NCI-H1930 (cell line): ENCODE results near the gene ZNF474.

Experiments
- DNase-seq, 2 experiments: peaks; one replicate each; lab custom pipeline; 2025; lab: John Stamatoyannopoulos, UW

Gene ZNF474

DNA sequence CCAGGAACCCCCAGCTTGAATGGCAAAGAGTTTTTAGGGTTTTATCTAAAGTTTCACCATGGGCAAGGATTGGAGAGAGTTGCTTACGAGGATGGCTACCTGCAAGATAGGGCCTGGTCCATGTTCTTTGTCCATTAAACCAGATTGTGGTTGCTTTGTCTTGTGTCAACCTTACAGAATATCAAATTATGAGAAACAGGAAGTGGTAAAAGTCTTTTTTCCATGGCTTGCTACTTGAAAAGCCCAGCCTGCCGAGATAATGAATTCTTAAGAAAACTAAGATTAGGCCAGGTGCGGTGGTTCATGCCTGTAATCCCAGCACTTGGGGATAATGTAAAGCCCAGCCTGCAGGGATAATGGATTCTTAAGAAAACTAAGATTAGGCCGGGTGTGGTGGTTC, 24.4 kb downstream of the ZNF474 start:
- DNase-seq: no peak

DNA sequence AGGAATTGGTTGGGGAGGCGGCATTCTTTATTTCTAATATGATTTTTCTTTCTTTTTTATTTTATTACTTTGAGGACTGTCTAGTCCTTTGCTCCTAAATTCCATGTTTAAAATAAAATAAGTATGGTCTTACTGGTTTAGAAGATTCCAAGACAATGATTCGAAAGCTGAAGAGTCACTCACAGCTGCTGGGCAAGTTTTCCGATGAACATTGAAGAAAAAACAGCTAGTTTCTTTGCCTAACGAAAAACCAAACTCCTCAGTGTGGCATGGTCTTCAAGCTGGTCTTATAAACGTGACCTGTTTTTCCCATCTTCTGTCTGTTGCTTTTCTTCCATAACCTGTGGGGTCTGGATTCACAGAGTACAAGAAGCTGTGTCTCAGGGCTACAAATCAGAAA, 25.1 kb downstream of the ZNF474 start:
- DNase-seq: no peak

DNA sequence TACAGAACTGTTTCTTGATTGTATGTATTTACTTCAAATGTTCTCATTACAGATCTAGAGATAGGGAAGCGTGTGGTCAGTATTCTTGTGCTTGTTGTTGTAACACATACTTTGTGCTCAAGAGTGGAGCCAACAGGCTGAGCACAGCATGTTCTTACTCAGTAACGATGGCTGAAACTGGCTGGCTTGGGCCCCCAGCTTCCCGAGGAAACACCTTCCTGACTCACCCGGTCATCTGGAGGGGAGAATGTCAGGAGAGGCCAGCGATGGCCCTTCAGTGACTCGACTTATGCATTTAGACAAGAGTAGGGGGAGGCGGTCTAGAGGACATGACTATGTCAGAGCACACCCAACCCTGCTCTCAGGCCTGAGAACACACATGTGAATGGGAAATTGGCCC, 25.6 kb downstream of the ZNF474 start:
- no peak for DNase-seq

DNA sequence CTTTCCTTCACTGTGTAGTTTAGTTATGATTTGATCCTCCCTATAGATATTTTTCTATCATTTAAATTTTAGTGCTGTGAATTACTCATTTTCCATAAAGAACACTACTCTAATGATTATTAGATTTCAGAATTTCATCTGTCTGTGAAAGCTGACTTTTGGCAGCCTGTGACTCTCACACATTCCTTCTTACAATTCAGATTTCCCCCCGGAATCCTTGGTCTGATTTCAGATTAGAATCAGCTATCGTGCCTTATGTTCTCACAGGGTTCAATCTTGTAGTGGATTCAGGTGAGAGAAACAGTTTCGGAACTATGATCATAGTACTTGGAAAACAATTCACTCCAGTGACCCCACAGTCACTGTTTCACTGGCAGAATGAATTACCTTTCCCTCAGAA, 26.2 kb downstream of the ZNF474 start:
- no peak for DNase-seq

- no peak for DNase-seq
Measured at GRCh38 chr5:122156724-122157325, 27.5 kb downstream of the ZNF474 start.

DNA sequence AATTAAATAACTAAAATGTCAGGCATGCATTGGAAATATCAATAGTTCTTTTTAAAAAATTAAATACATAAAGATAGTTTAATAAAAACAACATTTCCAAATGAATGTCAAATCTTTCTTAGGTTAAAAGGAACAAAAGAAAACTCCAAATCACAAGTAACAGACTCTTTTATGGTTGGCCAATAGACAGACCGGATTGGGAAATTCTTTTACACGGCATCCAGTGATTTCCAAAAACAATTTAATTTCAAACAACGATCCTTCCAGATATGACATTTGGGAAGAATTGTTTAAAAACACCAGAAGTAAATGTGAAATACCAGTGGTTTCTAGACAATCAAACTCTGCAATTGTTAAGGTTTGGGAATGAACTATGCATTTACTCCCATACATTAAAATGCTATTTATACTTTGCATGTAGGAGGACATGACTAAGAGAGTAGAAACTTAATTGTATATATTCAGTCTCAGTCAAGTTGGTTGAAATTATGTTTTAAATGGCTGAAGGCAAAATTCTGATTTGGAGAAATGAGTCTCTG, 32.8 kb downstream of the ZNF474 start:
- no peak for DNase-seq

- no peak for DNase-seq
Measured at GRCh38 chr5:122163121-122164069, 34.0 kb downstream of the ZNF474 start.

DNA sequence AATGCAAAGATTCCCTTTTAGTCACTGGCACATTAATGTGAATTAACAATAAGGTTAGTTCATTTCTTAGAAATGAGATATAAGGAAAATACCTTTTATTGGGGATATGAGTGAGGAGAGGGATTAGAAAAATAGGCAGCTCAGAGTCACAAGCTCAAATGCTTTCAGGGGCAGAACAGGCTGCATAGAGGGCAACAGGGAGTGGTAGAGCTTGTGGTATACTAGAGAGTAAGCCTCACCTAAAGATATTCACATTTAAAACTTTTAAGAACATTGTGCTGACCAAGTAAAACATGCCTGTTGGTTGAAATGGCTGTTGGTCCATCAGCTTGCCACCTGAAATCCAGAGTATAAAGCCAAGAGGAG, 34.7 kb downstream of the ZNF474 start:
- no peak for DNase-seq

DNA sequence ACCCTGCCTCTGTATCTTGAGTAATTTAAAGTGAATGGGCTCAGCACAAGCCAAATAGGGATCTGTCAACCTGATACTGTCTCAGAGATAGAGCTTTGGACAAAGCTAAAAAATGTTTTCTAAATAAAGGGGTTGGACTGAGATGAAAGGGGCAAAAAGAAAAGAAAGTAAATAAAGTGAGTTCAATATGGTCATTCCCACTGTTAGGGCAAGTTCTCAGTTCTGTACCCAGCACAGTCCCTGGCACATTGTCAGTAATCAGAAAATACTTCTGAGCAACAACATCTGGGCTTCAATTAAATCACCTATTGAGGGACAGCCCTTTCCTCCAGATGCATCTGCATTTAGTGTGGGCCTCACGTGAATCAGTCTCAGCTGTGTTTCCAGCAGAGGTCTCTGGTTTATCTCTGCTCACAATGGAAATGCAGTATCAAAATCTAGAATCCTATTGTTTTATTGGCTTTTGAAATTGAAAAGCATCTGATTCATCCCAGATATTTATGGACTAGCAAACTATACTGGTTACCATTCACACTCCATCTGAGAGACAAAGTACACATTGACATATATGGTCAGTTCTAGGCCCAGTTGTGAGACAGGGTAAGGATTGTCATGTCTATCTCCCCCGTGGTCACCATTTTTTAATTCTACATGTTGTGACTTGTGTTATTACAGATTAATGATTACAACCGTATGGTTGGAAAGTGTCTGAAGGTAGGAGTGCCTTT, 35.6 kb downstream of the ZNF474 start:
- no peak for DNase-seq

DNA sequence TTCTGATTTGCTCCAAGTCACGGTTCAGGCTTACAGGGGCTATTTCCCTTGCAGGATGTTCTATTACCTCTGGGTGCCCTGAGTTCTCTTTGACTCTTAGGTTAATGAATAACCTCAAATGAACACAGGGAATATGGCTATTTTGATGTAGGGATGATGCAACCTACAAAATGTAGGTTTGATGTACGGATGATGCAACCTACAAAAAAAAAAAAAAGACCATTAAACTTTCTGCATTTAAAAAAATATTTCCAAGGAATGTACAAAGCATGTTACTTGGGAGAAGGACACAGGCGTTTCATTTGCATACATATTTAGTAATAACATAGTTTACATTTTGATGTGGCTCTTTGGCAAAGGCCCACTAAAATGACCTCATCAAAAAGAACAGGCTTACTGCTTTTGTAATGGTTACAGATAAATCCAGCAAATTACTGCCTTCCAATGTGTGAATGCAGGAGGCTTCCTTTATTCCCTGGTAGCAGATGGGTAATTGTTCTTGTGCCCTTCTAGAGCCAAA, 36.3 kb downstream of the ZNF474 start:
- no peak for DNase-seq

- DNase-seq: no peak
Measured at GRCh38 chr5:122169350-122170103, 40.2 kb downstream of the ZNF474 start.

DNA sequence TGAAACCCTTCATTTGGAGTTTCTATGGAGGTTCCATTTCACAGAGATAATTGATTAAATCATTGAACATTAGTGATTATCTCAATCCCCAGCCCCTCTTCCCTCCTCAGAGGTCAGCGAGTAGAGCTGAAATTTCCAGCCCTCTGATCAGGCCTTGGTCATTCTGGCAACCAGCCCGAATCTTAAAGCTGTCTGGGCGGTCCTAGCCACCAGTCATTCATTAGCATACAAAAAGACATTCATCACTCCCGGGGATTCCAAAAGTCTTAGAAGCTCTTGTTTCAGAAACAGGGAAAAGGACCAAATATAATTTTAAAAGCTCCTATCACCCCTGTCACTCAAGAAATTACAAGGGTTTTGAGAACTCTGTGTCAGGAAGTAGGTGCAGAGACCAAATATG, 41.3 kb downstream of the ZNF474 start:
- no peak for DNase-seq

DNA sequence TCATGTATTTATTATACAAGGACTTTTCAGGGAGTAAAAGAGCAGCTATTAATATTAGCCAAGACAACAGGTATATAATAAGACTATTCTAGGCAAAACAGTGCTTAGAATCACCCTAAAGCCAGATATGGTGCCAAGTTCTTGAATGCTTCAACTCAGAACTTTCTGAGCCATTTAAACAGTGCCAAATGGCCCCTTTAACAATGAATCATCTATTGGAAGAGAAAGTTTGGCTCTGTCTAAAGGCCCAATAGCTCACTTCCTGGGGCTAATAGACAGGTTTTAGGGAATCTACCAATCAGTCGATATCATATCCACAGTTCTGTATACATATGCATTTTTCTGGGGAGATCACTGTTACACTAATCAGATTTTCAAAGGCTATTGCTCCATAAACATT, 42.9 kb downstream of the ZNF474 start:
- DNase-seq: no peak

GRCh38 chr5:122173474-122174415, 44.4 kb downstream of the ZNF474 start:
- no peak for DNase-seq

DNA sequence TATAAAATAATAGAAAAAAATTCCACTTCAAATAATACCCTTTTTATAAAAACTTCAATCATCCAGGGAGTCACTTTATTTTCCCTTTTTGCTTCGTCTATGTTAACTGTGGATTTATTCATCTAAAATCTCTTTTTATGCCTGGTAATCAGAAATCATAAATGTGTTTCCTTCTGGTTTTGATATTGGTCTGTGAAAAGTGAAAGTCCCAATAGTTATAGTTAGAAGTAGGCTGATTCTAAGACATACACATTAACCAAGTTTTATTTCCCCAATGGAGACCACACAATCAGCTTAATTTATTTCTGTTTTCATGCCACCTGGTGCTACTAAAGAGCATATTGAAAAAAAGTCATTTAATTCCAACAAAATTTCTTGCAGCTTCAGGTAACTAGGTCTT, 45.7 kb downstream of the ZNF474 start:
- DNase-seq: no peak

- DNase-seq: no peak
Measured at GRCh38 chr5:122175852-122176251, 46.5 kb downstream of the ZNF474 start.

DNA sequence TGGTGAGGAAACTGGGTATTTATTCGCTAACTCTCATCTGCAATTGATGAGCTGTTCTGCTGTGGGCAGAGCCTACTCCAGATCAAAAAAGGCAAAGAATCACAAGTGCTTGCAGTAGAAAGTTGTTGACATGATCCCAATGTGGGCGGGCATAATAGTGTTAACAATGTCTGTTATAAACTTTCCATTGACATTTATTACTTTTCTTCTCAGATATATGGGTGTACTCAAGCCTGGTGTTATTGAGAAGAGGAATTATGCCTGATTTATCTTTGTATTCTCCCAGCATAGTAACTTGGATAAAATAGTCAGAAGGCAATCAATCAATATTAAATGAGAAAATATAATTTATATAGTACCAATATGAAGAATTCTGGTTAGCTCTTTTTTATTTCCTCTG, 47.8 kb downstream of the ZNF474 start:
- no peak for DNase-seq

DNA sequence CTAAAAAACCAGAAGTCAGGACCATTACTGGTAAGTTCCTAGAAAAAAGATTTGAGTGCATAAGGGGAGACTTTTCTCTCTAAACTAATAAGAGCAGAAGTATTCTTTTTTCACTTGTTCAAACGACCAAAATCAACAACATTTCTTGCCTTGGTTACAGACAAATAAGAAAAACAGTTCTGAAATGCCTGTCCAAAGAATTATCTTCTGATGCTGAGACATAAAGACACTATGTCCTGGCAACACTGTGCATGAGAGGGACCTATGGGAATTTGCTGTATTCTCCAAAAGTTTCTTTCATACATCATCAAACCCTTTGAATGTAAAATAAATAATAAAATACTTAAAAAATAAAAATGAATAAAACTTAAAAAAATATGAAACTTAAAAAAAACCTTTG, 50.4 kb downstream of the ZNF474 start:
- DNase-seq: no peak

GRCh38 chr5:122180146-122180712, 50.9 kb downstream of the ZNF474 start:
- DNase-seq: no peak

- no peak for DNase-seq
Measured at GRCh38 chr5:122180863-122181548, 51.7 kb downstream of the ZNF474 start.
